ENCODE measurements around the gene TNS3. TPM values are rescaled to one million over a fixed set of nuclear protein-coding genes. Genes with fewer than 3 reads are reported as not detected.

The TNS3 gene
- total RNA-seq, 1 experiment from 2014 or later, result 9.5 TPM

- H3K9me3 Mint-ChIP-seq, result no peaks in the 10 kb centered on the region; a peak in 1 of 5 replicates
- H3K4me3 Mint-ChIP-seq, result no peak overlapping the region
- no peak overlapping the region for H2BK15ac ChIP-seq (ENCODE audit: low read depth, low read length)
- no peak overlapping the region for H3K18ac ChIP-seq (ENCODE audit: insufficient read length, low read depth, low read length)
- no peak overlapping the region for H3K14ac ChIP-seq (ENCODE audit: insufficient read depth, low read length)
- no peak overlapping the region for H4K91ac ChIP-seq (ENCODE audit: insufficient read length, low read depth, low read length)
- no peak overlapping the region for H3K4ac ChIP-seq (ENCODE audit: low read depth, low read length)
- H2AFZ ChIP-seq (ENCODE audit: low read length), result no peak overlapping the region
- H2BK120ac ChIP-seq (ENCODE audit: low read depth, low read length, poor library complexity, severe bottlenecking), result no peak overlapping the region
- H3K23ac ChIP-seq (ENCODE audit: insufficient read length, low read depth, low read length), result no peak overlapping the region
- no peak overlapping the region for H3K27ac Mint-ChIP-seq
- H3K4me1 ChIP-seq (ENCODE audit: insufficient read depth, low read length), result no peaks in the 10 kb centered on the region
- H3K27me3 ChIP-seq (ENCODE audit: insufficient read depth, low read length), result no peaks in the 10 kb centered on the region
- H3K36me3 Mint-ChIP-seq (ENCODE audit: insufficient read depth in 1 of 3, low read depth in 3 of 3), result peaks cover 0 to 4% (median 4%) of the 10 kb centered on the region in 3 experiments; a peak in 2 of 7 replicates
- no peak overlapping the region for H2BK5ac ChIP-seq (ENCODE audit: insufficient read length, low read length)
- no peak overlapping the region for H3K56ac ChIP-seq (ENCODE audit: insufficient read length, low read depth, low read length)
- no peak overlapping the region for H2BK20ac ChIP-seq (ENCODE audit: low read depth, low read length, poor library complexity, severe bottlenecking)
- H4K20me1 ChIP-seq (ENCODE audit: control insufficient read depth, insufficient read depth, insufficient read length), result no peaks in the 10 kb centered on the region
- peaks cover 0 to 5% of the 10 kb centered on the region in 2 experiments; a peak in 1 of 4 replicates for H3K4me1 Mint-ChIP-seq
- DNase-seq, result no peak
- no peaks in the 10 kb centered on the region for H3K9me3 ChIP-seq (ENCODE audit: control insufficient read depth, low read depth, low read length)
- H2AK5ac ChIP-seq (ENCODE audit: insufficient read length, low read length), result no peak overlapping the region
- no peak overlapping the region for H3T11ph ChIP-seq (ENCODE audit: low read length)
- H3K23me2 ChIP-seq (ENCODE audit: insufficient read length, low read depth, low read length, poor library complexity, severe bottlenecking), result no peaks in the 10 kb centered on the region
- no peak overlapping the region for H4K5ac ChIP-seq (ENCODE audit: insufficient read length, low read depth, low read length)
- WGBS (ENCODE audit: extremely low coverage, insufficient read length, low lambda C conversion rate), result no CpG with 5 or more reads among the region's 4 CpGs
- TF ChIP-seq CTCF (conservative IDR thresholded peaks at IDR 0.05), result no peak
- H3K27me3 Mint-ChIP-seq (ENCODE audit: low read depth), result no peaks in the 10 kb centered on the region
- H3K79me1 ChIP-seq (ENCODE audit: insufficient read depth, low read depth, low read length, poor library complexity, severe bottlenecking), result no peaks in the 10 kb centered on the region
- no peak overlapping the region for H3K27ac ChIP-seq (ENCODE audit: insufficient read length, low read depth, low read length)
- H2BK12ac ChIP-seq (ENCODE audit: insufficient read length, low read depth, low read length), result no peak overlapping the region
- no peak overlapping the region for H4K8ac ChIP-seq (replicated peaks; ENCODE audit: insufficient read length, low read depth, low read length)
- no peak overlapping the region for H3K9ac ChIP-seq (ENCODE audit: extremely low read depth, insufficient read length, low read length)
- H3K79me2 ChIP-seq (ENCODE audit: insufficient read depth, low read length), result no peaks in the 10 kb centered on the region
- no peak overlapping the region for H3K4me2 ChIP-seq (ENCODE audit: insufficient read depth, insufficient read length, low read length)
Measured at GRCh38 chr7:47273088-47273487, 308.8 kb downstream of the TNS3 start.
